HG03135 (cell line): ENCODE results near the gene FAM120B.
"Not testable (repeated sequence)": the region's sequence is repeated elsewhere in the genome, so short reads cannot be mapped to it uniquely, and the experiment has no call there.

ENCODE experiments used
- ATAC-seq: cut with Tn5 transposase; IDR thresholded peaks from one replicate; pipeline ENCODE4 v1.9.1; 2021; ENCODE audit warnings: mild to moderate bottlenecking, moderate library complexity; ENCODE audit not compliant: unreplicated experiment

Gene FAM120B

GRCh38 chr6:170306324-170307079 is at the start of gene FAM120B:
Gene FAM120B, plus strand, starts transcription at chr6:170306758. Its CDS starts 10,633 bp downstream, at chr6:170317391.
- peak; percentile 98 for ATAC-seq

GRCh38 chr6:170257376-170257775 is 49.2 kb upstream of the FAM120B start:
- no peak for ATAC-seq

GRCh38 chr6:170258407-170258806 is 48.2 kb upstream of the FAM120B start:
- ATAC-seq: no peak

GRCh38 chr6:170259278-170259677 is 47.3 kb upstream of the FAM120B start:
- ATAC-seq: no peak

GRCh38 chr6:170260686-170261085 is 45.9 kb upstream of the FAM120B start:
- no peak for ATAC-seq

GRCh38 chr6:170261643-170262488 is 44.7 kb upstream of the FAM120B start:
- ATAC-seq: no peak

GRCh38 chr6:170262489-170263088 is 44.0 kb upstream of the FAM120B start:
- no peak for ATAC-seq

GRCh38 chr6:170263410-170263809 is 43.1 kb upstream of the FAM120B start:
- ATAC-seq: no peak

- ATAC-seq: no peak
These were observed 42.5 kb upstream of the FAM120B start for GRCh38 chr6:170264086-170264485.

- not testable (repeated sequence) for ATAC-seq
These were observed 41.9 kb upstream of the FAM120B start for GRCh38 chr6:170264644-170265043.

- no peak for ATAC-seq
These were observed 40.9 kb upstream of the FAM120B start for GRCh38 chr6:170265655-170266054.

- no peak for ATAC-seq
These were observed 40.3 kb upstream of the FAM120B start for GRCh38 chr6:170266061-170266825.

- no peak for ATAC-seq
These were observed 38.9 kb upstream of the FAM120B start for GRCh38 chr6:170267688-170268087.

GRCh38 chr6:170268216-170269129 is 38.1 kb upstream of the FAM120B start:
- no peak for ATAC-seq

GRCh38 chr6:170269151-170269845 is 37.3 kb upstream of the FAM120B start:
- ATAC-seq: no peak

GRCh38 chr6:170269846-170270541 is 36.6 kb upstream of the FAM120B start:
- ATAC-seq: no peak

GRCh38 chr6:170270984-170271593 is 35.5 kb upstream of the FAM120B start:
- ATAC-seq: peak; percentile 5

GRCh38 chr6:170271771-170272314 is 34.7 kb upstream of the FAM120B start:
- peak; percentile 91 for ATAC-seq
